Astrocyte (in vitro differentiated cells and primary cell): Measurements from ENCODE around the gene ZNF326.

Experiments
- EZH2 ChIP-seq: IDR thresholded peaks from 2 replicates; pipeline ENCODE4 v1.6.1; 2012; ENCODE audit warnings: mild to moderate bottlenecking, low read length, inconsistent platforms; ENCODE audit not compliant: insufficient read depth
- TF ChIP-seq, protein P1 (sequence below): IDR thresholded peaks from 2 replicates; pipeline ENCODE4 v1.5.1; 2011; ENCODE audit warnings: low read depth, mild to moderate bottlenecking, inconsistent platforms, low read length, moderate library complexity; ENCODE audit not compliant: insufficient read depth

DNA sequence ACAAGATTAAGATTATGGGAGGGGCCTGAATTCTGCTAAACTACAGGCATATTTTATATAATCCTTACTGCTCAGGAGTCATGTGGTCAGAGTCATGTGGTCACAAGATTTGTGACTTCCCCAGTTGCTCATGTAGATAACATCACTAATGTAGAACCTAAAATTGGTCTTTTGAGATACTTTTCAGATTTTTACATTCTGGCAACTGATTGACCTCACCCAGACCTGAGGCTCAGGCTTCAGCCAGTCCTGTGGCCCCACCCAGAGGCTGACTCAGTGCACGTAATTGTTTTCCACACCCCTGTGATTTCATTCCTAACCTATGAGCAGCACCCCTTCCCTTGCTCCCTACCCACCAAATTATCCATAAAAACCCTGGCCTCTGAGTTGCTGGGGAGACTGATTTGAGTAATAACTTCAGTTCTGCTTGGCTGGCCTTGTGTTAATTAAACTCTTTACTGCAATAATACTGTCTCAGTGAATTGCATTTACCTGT lies 41.7 kb upstream of the ZNF326 start:
- TF ChIP-seq, protein P1, sequence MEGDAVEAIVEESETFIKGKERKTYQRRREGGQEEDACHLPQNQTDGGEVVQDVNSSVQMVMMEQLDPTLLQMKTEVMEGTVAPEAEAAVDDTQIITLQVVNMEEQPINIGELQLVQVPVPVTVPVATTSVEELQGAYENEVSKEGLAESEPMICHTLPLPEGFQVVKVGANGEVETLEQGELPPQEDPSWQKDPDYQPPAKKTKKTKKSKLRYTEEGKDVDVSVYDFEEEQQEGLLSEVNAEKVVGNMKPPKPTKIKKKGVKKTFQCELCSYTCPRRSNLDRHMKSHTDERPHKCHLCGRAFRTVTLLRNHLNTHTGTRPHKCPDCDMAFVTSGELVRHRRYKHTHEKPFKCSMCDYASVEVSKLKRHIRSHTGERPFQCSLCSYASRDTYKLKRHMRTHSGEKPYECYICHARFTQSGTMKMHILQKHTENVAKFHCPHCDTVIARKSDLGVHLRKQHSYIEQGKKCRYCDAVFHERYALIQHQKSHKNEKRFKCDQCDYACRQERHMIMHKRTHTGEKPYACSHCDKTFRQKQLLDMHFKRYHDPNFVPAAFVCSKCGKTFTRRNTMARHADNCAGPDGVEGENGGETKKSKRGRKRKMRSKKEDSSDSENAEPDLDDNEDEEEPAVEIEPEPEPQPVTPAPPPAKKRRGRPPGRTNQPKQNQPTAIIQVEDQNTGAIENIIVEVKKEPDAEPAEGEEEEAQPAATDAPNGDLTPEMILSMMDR = no peak
- no peak for TF ChIP-seq EZH2
